Endothelial cell (in vitro differentiated cells): Measurements from ENCODE around the gene MSX1. TPM values are rescaled to one million over a fixed set of nuclear protein-coding genes. Genes with fewer than 3 reads are reported as not detected.

Source experiments
- DNase-seq: peaks from one replicate; pipeline ENCODE4 v3.0.0; 2021; ENCODE audit warnings: low spot score
- H3K27ac Mint-ChIP-seq: one replicate; pipeline ENCODE4 v1.8.0; 2021; ENCODE audit warnings: mixed read lengths, inconsistent platforms; ENCODE audit not compliant: unreplicated experiment
- H3K27me3 Mint-ChIP-seq: one replicate; pipeline ENCODE4 v1.8.0; 2021; ENCODE audit warnings: mild to moderate bottlenecking, moderate library complexity, mixed read lengths, inconsistent platforms; ENCODE audit not compliant: unreplicated experiment
- H3K36me3 Mint-ChIP-seq: one replicate; pipeline ENCODE4 v1.8.0; 2021; ENCODE audit warnings: mild to moderate bottlenecking, low read depth, mixed read lengths, inconsistent platforms; ENCODE audit not compliant: unreplicated experiment
- H3K4me1 Mint-ChIP-seq: one replicate; pipeline ENCODE4 v1.8.0; 2021; ENCODE audit warnings: mild to moderate bottlenecking, mixed read lengths, inconsistent platforms; ENCODE audit not compliant: unreplicated experiment
- H3K4me3 Mint-ChIP-seq: one replicate; pipeline ENCODE4 v1.8.0; 2021; ENCODE audit warnings: mild to moderate bottlenecking, mixed read lengths, inconsistent platforms; ENCODE audit not compliant: unreplicated experiment
- H3K9me3 Mint-ChIP-seq: one replicate; pipeline ENCODE4 v1.8.0; 2021; ENCODE audit warnings: mixed read lengths, inconsistent platforms; ENCODE audit not compliant: unreplicated experiment
- total RNA-seq: library from RNA; stranded (reverse); fragmentation: NEBNext Ultra II Directional; extraction: Animal tissue kit (Norgen Biotek cat#: 25700); gene quantifications from one replicate; pipeline ENCODE4 v1.2.1, GENCODE V29; 2021; ENCODE audit not compliant: unreplicated experiment
- TF ChIP-seq, protein P1 (sequence below): fragments of 200-600 bp; sonication (generic); IDR thresholded peaks from one replicate; pipeline ENCODE4 v1.5.0; 2021; ENCODE audit warnings: antibody characterized with exemption; ENCODE audit not compliant: unreplicated experiment

Gene MSX1
- total RNA-seq, 1 donor from 2014 or later: 17.4 TPM

DNA sequence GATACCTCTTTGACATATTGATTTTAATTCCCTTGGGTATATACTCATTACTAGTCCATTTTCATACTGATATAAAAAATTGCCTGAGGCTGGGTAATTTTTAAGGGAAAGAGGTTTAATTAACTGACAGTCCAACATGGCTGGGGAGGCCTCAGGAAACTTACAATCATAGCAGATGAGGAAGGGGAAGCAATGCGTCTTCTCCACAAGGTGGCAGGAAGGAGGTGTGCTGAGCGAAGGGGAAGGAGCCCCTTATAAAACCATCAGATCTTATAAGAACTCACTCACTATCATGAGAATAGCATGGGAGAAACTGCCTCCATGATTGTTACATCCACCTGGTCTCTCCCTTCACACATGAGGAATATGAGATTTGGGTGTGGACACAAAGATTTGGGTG, 42.4 kb downstream of the MSX1 start:
- no peak overlapping the region for H3K4me3 Mint-ChIP-seq
- H3K4me1 Mint-ChIP-seq: peaks cover 2% of the 10 kb centered on the region
- H3K9me3 Mint-ChIP-seq: no peaks in the 10 kb centered on the region
- no peaks in the 10 kb centered on the region for H3K27me3 Mint-ChIP-seq
- TF ChIP-seq, protein P1, sequence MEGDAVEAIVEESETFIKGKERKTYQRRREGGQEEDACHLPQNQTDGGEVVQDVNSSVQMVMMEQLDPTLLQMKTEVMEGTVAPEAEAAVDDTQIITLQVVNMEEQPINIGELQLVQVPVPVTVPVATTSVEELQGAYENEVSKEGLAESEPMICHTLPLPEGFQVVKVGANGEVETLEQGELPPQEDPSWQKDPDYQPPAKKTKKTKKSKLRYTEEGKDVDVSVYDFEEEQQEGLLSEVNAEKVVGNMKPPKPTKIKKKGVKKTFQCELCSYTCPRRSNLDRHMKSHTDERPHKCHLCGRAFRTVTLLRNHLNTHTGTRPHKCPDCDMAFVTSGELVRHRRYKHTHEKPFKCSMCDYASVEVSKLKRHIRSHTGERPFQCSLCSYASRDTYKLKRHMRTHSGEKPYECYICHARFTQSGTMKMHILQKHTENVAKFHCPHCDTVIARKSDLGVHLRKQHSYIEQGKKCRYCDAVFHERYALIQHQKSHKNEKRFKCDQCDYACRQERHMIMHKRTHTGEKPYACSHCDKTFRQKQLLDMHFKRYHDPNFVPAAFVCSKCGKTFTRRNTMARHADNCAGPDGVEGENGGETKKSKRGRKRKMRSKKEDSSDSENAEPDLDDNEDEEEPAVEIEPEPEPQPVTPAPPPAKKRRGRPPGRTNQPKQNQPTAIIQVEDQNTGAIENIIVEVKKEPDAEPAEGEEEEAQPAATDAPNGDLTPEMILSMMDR: no peak
- no peaks in the 10 kb centered on the region for H3K36me3 Mint-ChIP-seq
- no peak for DNase-seq
- H3K27ac Mint-ChIP-seq: no peak overlapping the region

DNA sequence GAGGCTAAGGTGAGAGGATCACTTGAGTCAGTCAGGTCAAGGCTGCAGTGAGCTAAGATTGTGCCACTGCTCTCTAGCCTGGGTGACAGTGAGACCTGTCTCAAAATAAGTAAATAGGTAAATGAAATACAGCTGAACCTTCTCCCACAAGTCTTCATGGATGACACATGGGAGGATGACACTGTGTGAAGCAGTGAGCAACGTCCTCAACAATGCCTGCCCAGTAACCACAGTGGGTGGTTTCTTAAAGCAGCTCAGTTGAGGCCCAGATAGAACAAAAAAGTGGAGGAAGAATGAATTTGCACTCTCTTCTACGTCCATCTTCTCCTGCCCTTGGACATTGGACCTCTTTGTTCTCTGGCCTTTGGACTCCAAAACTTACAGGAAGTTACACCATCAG, 52.7 kb downstream of the MSX1 start:
- Mint-ChIP-seq H3K4me1 (no peaks in the 10 kb centered on the region), H3K27ac (no peak overlapping the region), H3K4me3 (no peak overlapping the region), H3K36me3 (no peaks in the 10 kb centered on the region), H3K27me3 (no peaks in the 10 kb centered on the region), H3K9me3 (no peaks in the 10 kb centered on the region)
- no peak for DNase-seq
- TF ChIP-seq, protein P1: no peak

DNA sequence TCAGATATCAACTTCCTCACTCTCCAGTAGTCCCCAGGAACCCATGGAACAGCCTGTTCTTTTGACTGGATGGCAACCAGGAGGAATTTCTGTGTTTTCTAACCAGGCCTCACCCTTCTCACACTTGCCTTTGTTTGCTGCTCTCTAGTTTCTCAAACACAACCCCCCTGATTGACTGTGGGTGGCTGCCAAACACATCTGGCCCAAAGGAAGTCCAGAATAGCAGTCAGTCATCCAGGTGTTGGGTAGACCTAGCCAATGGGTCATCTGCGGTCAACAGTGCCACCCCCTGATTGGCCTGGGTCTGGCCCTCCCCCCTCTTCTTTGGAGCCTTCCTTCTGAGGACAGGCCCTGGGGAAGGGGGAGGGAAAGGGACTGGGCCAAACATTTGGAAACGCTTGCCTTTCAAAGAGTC, 53.7 kb downstream of the MSX1 start:
- no peaks in the 10 kb centered on the region for H3K27me3 Mint-ChIP-seq
- TF ChIP-seq, protein P1: no peak
- no peaks in the 10 kb centered on the region for H3K9me3 Mint-ChIP-seq
- H3K4me1 Mint-ChIP-seq: no peaks in the 10 kb centered on the region
- H3K4me3 Mint-ChIP-seq: no peak overlapping the region
- H3K36me3 Mint-ChIP-seq: peaks cover 1% of the 10 kb centered on the region
- no peak overlapping the region for H3K27ac Mint-ChIP-seq
- no peak for DNase-seq

Other genes starting within 250 kb of the MSX1 start
- not detected for gene CYTL1, start 159.8 kb downstream of the MSX1 start, total RNA-seq
- gene STK32B, start 191.8 kb downstream of the MSX1 start, total RNA-seq: 0.56 TPM